Body of pancreas (tissue), 4 donors: ENCODE results near the gene RAB20. TPM values are rescaled to one million over a fixed set of nuclear protein-coding genes. Genes with fewer than 3 reads are reported as not detected.
"Not testable (repeated sequence)": the region's sequence is repeated elsewhere in the genome, so short reads cannot be mapped to it uniquely, and the experiment has no call there.

ENCODE experiments used
- ATAC-seq: fragments of 150-250 bp; one replicate; pipeline ENCODE4 v1.9.1; 2016
- DNase-seq, 4 donors: peaks; one replicate each; pipeline ENCODE4 v3.0.0-alpha.2; 2019
- H3K27ac ChIP-seq, 4 donors: fragments of 200-600 bp; sonication (generic); 1 replicate in 3 of 4; 2 replicates in 1 of 4; pipeline versions ENCODE4 v1.5.1 to v1.6.1; 2016 to 2019; ENCODE audit warnings: mild to moderate bottlenecking in 1 of 4, mixed read lengths in 1 of 4, moderate library complexity in 1 of 4
- H3K27me3 ChIP-seq, 2 donors: fragments of 200-600 bp; sonication (generic); one replicate each; pipeline ENCODE4 v1.6.0; 2016; ENCODE audit warnings: mild to moderate bottlenecking in 1 of 2
- H3K36me3 ChIP-seq, 2 donors: fragments of 200-600 bp; sonication (generic); replicated peaks in 1 of 2; 2 replicates each; pipeline ENCODE4 v1.5.1; 2016; ENCODE audit warnings: low read depth in 2 of 2; ENCODE audit not compliant: insufficient read depth in 1 of 2
- H3K4me1 ChIP-seq: fragments of 200-600 bp; sonication (generic); one replicate; pipeline ENCODE4 v1.6.0; 2016
- H3K4me3 ChIP-seq, 2 donors: fragments of 200-600 bp; sonication (generic); 1 replicate in 1 of 2; 2 replicates in 1 of 2; pipeline ENCODE4 v1.5.1; 2016 to 2019
- H3K9me3 ChIP-seq, 3 donors: fragments of 200-600 bp; sonication (generic); 1 replicate in 2 of 3; 2 replicates in 1 of 3; pipeline ENCODE4 v1.5.1; 2016
- POLR2A ChIP-seq, 3 donors: fragments of 450-650 bp; IDR thresholded peaks; one replicate each; pipeline ENCODE4 v1.6.1; 2016; ENCODE audit warnings: antibody characterized with exemption in 3 of 3, mild to moderate bottlenecking in 2 of 3
- WGBS, 2 donors: methylation state at CpG; one replicate each; pipeline ENCODE4 v1.1.5; 2017; 5-methylcytosine and 5-hydroxymethylcytosine counted together
- intact Hi-C: fragments of 100-400 bp; cut with DNase I; formaldehyde crosslinking; loops from one replicate; pipeline ENCODE4 v1.15.1; 2023
- total RNA-seq, 2 donors: library from RNA; depleted of rRNA; stranded (reverse); fragments of >200 nt; gene quantifications; one replicate each; pipeline ENCODE4 v1.1.0, GENCODE V29; 2016
- TF ChIP-seq, protein P1 (sequence below), 7 experiments: fragments of 450-650 bp in 4 of 7; fragments of 200-600 bp in 3 of 7; sonication (generic) in 3 of 7; IDR thresholded peaks; one replicate each; pipeline ENCODE4 v1.5.1; 2016 to 2019; ENCODE audit warnings: antibody characterized with exemption in 7 of 7

RAB20 gene
- total RNA-seq, 2 donors from 2014 or later, result 23.1 to 35.5 TPM

DNA sequence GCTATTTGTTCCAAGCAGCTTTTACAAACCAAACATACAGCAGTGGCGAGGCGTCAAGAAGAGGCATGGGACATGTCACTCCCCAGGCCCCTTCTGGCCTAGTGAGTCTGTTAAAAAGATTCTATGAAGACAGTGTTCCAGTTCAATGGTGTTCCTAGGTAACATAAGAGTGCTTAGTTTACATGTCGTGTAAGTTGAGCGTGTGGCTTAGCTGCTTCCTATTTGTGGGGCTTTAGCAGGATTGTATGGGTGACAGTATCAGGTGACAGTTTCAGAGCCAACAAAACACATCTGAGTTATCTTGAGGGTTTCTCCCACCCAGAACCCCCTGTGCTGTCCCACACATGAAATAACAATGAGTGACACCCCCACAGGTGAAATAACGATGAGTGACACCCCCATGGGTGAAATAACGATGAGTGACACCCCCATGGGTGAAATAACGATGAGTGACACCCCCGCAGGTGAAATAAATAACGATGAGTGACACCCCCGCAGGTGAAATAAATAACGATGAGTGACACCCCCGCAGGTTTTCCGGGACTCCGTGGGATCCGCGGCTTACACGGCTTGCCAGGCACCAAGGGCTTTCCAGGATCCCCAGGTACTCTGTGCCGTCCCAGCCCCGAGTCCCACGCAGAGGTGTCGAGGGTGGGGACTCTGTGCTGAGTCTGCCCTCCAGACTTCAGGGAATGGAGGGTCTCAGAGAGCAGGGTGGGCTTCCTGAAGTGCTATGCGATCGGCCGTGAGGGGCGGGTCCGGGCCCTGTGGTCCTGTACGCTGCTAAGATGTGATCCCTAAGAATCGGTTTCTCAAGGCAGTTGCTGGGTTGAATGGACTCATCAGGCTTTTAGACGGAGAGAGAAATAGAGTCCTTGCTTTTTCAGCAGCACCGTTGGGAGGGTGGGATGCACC is 68.6 kb downstream of the RAB20 start:
- H3K27ac ChIP-seq, result no peak overlapping the region
- WGBS, 2 donors, result 89 to 90% methylated on average over 29 to 30 of the region's 30 CpGs
- H3K9me3 ChIP-seq, result no peaks in the 10 kb centered on the region
- TF ChIP-seq, protein P1, sequence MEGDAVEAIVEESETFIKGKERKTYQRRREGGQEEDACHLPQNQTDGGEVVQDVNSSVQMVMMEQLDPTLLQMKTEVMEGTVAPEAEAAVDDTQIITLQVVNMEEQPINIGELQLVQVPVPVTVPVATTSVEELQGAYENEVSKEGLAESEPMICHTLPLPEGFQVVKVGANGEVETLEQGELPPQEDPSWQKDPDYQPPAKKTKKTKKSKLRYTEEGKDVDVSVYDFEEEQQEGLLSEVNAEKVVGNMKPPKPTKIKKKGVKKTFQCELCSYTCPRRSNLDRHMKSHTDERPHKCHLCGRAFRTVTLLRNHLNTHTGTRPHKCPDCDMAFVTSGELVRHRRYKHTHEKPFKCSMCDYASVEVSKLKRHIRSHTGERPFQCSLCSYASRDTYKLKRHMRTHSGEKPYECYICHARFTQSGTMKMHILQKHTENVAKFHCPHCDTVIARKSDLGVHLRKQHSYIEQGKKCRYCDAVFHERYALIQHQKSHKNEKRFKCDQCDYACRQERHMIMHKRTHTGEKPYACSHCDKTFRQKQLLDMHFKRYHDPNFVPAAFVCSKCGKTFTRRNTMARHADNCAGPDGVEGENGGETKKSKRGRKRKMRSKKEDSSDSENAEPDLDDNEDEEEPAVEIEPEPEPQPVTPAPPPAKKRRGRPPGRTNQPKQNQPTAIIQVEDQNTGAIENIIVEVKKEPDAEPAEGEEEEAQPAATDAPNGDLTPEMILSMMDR (IDR thresholded peaks at IDR 0.05), result no peak
- TF ChIP-seq POLR2A (IDR thresholded peaks at IDR 0.05), result no peak
- H3K4me1 ChIP-seq, result no peaks in the 10 kb centered on the region
- ATAC-seq (no peak), DNase-seq (no peak)
- intact Hi-C loops, result no loop called here
- no peak overlapping the region for H3K4me3 ChIP-seq
- H3K27me3 ChIP-seq, result no peaks in the 10 kb centered on the region
- no peaks in the 10 kb centered on the region for H3K36me3 ChIP-seq

DNA sequence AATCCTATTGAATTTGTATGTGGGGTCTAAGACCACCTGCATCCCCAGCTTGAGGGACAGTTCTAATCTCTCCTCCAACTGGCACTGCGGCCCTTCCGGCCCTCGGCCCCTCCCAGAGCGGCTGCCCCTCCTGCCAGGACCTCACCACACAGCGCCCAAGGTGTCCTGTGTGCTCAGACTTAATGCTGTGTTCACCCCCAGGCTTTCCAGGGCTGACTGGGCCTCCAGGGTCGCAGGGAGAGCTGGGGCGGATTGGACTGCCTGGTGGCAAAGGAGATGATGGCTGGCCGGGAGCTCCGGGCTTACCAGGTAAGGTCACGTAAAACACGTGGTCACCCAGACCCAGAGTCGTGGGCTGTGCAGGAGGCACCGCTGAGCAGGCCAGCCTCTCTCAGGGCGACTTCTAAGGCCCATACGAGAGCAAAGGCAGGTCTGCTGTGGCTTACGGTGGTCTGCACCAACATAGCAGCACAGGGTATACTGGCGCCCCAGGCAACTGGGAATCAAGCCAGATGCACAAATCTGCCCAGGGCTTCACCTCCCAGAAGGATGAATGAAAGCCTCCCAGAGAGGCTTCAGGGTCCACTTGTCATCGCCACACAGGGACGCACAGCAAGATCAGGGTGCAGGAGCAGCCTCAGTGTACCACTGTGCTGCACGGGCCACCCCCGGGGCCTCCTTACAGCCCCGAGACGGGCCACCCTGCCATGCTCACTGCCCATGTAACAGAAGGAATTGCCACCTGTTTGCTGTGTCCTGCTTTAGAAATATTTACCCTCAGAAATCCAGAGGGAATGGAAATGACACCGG is 69.4 kb downstream of the RAB20 start:
- no peak overlapping the region for H3K27ac ChIP-seq
- intact Hi-C loops, result no loop called here
- H3K36me3 ChIP-seq, result no peaks in the 10 kb centered on the region
- H3K4me1 ChIP-seq, result no peaks in the 10 kb centered on the region
- ATAC-seq (no peak), DNase-seq (no peak)
- no peaks in the 10 kb centered on the region for H3K9me3 ChIP-seq
- no peak for TF ChIP-seq POLR2A (IDR thresholded peaks at IDR 0.05)
- TF ChIP-seq, protein P1 (IDR thresholded peaks at IDR 0.05), result no peak
- H3K27me3 ChIP-seq, result no peaks in the 10 kb centered on the region
- H3K4me3 ChIP-seq, result no peak overlapping the region
- 60 to 92% methylated on average over 1 to 24 of the region's 24 CpGs for WGBS, 2 donors

DNA sequence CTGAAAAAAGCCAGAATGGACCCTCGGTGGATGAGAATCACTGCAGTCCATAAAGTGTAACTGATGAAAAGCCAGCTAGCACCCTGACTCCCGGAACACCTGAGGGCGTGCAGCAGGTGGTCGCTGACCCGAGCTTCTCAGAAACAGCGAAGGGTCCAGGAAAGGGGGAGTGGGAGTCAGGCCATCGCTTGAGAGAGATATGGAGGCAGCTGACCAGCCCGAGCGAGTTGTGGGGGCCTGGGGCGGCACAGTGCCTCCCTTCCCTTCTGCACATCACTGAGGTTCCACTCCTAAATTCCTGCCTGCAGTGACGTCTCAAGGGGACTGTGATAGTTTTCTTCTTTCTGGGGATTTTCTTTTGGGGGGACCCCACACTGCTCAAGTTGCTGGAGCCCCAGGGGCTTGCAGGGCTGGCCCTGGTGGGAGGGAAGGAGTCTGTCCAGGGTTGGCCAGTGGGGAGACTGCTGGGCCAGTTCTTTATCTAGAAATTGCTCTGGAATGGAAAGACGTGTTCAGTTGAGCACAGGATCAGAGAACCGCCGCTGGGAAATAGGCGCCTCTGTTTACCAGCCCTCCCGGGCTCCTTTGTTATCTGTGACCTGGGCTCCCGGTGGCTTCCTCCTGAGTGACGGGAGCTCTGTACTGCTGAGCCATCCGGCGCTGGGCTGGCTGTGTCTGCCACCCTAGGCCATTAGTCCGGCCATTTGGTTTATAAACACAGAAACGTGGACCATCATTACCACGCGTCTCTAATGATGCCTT is 71.3 kb downstream of the RAB20 start:
- intact Hi-C loops, result no loop called here
- WGBS, 2 donors, result 72 to 74% methylated on average over 20 to 24 of the region's 24 CpGs
- H3K9me3 ChIP-seq, result no peaks in the 10 kb centered on the region
- ATAC-seq (no peak), DNase-seq (no peak)
- TF ChIP-seq, protein P1 (IDR thresholded peaks at IDR 0.05), result no peak
- TF ChIP-seq POLR2A (IDR thresholded peaks at IDR 0.05), result no peak
- no peak overlapping the region for H3K4me3 ChIP-seq
- H3K27ac ChIP-seq, result no peak overlapping the region
- no peaks in the 10 kb centered on the region for H3K27me3 ChIP-seq
- no peaks in the 10 kb centered on the region for H3K4me1 ChIP-seq
- H3K36me3 ChIP-seq, result no peaks in the 10 kb centered on the region

DNA sequence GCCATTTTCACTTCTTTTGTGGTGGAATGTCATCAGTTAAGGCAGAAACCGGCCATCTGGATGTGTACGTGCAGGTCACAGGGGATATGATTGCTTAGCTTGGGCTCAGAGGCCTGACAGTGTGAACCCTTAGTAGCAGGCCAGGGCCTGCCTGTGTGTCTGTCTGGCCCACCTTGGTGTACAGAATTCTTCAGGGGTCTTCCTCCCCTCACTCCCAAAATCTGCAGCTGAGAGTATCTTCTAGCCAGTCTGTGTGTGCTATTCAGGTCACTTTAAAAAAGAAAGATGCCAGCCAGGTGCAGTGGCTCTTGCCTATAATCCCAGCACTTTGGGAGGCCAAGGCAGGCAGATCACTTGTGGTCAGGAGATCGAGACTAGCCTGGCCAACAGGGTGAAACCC is 74.6 kb downstream of the RAB20 start:
- WGBS, 2 donors, result 82 to 92% methylated on average over 1 to 3 of the region's 3 CpGs
- H3K27ac ChIP-seq, DNase-seq, intact Hi-C loops, H3K9me3 ChIP-seq, H3K4me3 ChIP-seq, H3K36me3 ChIP-seq, H3K4me1 ChIP-seq, H3K27me3 ChIP-seq, ATAC-seq: not testable (repeated sequence)
